CD4-positive, alpha-beta T cell treated with Interferon gamma for 1 hour (primary cell): ENCODE measurements around the gene SLC19A1.

Source experiments
- DNase-seq: peaks from one replicate; pipeline ENCODE4 v3.0.0-alpha.2; 2020

The SLC19A1 gene

GRCh38 chr21:45557616-45558043, 15.4 kb upstream of the SLC19A1 start:
- DNase-seq = no peak

- DNase-seq = no peak
These were observed 14.7 kb upstream of the SLC19A1 start for GRCh38 chr21:45556645-45557615.

- DNase-seq = no peak
These were observed 14.0 kb upstream of the SLC19A1 start for GRCh38 chr21:45556302-45556644.

GRCh38 chr21:45555557-45556301, 13.5 kb upstream of the SLC19A1 start:
- DNase-seq = peak; percentile 72

- DNase-seq = no peak
These were observed 13.0 kb upstream of the SLC19A1 start for GRCh38 chr21:45555251-45555556.

GRCh38 chr21:45554477-45555175, 12.4 kb upstream of the SLC19A1 start:
- peak; percentile 83 for DNase-seq

GRCh38 chr21:45552696-45553391, 10.6 kb upstream of the SLC19A1 start:
- no peak for DNase-seq

GRCh38 chr21:45551783-45552695, 9.8 kb upstream of the SLC19A1 start:
- no peak for DNase-seq

GRCh38 chr21:45551316-45551715, 9.1 kb upstream of the SLC19A1 start:
- DNase-seq = peak; percentile 43

GRCh38 chr21:45550522-45551210, 8.4 kb upstream of the SLC19A1 start:
- DNase-seq = peak; percentile 60

GRCh38 chr21:45549626-45550463, 7.6 kb upstream of the SLC19A1 start:
- no peak for DNase-seq

- no peak for DNase-seq
These were observed 6.7 kb upstream of the SLC19A1 start for GRCh38 chr21:45548711-45549491.

- DNase-seq = no peak
These were observed 5.3 kb upstream of the SLC19A1 start for GRCh38 chr21:45547545-45547900.

GRCh38 chr21:45546636-45547544, 4.7 kb upstream of the SLC19A1 start:
- DNase-seq = no peak

- DNase-seq = no peak
These were observed 3.7 kb upstream of the SLC19A1 start for GRCh38 chr21:45545691-45546531.

GRCh38 chr21:45545236-45545570, 3.0 kb upstream of the SLC19A1 start:
- no peak for DNase-seq

- DNase-seq = no peak
These were observed 2.4 kb upstream of the SLC19A1 start for GRCh38 chr21:45544449-45545235.
